ENCODE results near the gene KIAA1671.

The KIAA1671 gene

DNA sequence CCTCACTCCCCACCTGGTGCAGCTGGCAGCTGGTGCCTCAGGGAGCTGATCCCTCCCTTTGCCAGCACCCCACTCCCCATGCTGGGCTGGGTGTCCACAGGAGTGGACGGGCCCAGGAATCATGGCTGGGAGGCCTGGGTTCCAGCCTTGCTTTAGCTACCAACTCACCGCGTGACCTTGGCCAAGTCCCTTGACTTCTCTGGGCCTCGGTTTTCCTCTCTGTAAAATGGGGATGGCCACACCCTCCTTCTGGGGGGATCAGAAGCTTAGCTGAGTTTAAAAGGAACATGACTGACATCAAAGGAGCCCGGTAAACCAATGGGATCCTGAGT is 116.9 kb downstream of the KIAA1671 start:
- TF ChIP-seq, protein P1, sequence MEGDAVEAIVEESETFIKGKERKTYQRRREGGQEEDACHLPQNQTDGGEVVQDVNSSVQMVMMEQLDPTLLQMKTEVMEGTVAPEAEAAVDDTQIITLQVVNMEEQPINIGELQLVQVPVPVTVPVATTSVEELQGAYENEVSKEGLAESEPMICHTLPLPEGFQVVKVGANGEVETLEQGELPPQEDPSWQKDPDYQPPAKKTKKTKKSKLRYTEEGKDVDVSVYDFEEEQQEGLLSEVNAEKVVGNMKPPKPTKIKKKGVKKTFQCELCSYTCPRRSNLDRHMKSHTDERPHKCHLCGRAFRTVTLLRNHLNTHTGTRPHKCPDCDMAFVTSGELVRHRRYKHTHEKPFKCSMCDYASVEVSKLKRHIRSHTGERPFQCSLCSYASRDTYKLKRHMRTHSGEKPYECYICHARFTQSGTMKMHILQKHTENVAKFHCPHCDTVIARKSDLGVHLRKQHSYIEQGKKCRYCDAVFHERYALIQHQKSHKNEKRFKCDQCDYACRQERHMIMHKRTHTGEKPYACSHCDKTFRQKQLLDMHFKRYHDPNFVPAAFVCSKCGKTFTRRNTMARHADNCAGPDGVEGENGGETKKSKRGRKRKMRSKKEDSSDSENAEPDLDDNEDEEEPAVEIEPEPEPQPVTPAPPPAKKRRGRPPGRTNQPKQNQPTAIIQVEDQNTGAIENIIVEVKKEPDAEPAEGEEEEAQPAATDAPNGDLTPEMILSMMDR (IDR thresholded peaks at IDR 0.05; ENCODE audit: low read length, missing control alignments): no peak
- no peak overlapping the region for H3K4me3 ChIP-seq (replicated peaks; ENCODE audit: low read depth, low read length)
- DNase-seq (ENCODE audit: low read depth): no peak

DNA sequence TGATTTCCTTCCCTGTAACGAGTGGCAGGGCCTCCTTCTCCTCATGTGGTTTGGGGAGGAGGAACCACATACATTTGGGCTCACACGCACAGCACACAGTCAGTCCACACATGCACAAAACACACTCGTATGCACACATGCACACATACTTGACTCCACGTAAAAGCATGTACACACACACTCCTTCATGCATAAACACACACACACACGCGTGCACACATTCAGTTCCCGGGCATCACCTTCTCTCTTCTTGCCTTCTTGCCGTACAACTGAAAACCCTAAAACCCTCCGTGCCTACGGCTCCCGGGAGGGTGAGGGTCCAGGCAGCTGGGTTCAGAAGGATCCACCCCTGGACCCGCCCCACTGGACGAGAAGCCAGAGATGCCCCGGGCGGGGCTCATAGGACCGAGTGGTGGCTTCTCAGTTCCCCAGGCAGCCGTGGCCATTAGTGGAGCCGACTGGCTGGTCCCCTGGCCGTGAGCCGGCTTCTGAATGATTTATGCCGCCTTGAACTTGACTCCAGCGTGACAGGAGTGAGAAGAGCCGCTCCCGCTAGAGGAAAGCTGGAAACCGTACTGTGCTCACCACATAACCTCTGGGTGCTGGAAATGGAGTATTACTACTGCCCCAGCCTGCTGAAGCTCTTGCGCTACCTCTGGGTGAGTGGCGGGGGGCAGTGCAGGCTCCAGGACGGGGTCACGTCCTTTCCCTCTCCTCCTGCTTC is 117.4 kb downstream of the KIAA1671 start:
- H3K4me3 ChIP-seq (replicated peaks; ENCODE audit: low read depth, low read length): no peak overlapping the region
- no peak for DNase-seq (ENCODE audit: low read depth)
- TF ChIP-seq, protein P1 (IDR thresholded peaks at IDR 0.05; ENCODE audit: low read length, missing control alignments): no peak

DNA sequence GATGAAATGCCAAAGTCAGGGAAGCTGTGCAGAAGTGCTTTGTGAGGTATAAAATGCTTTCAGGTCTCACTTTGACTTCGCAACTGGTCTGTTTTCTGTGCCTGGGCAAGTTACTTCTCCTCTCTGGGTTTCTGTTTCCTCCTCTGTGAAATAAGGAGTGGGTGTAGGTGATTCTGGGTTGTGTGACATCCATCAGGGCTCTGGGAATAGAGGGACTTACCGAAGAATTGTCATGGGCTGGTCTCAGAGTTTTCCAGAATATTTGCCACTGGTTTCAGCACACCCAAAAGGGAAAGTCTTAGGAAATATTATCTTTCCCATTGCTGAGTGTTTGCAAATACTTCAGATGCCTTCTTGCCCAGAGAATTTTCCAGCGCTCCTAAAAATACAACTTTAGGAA is 118.4 kb downstream of the KIAA1671 start:
- DNase-seq (ENCODE audit: low read depth): no peak
- TF ChIP-seq, protein P1 (IDR thresholded peaks at IDR 0.05; ENCODE audit: low read length, missing control alignments): no peak
- no peak overlapping the region for H3K4me3 ChIP-seq (replicated peaks; ENCODE audit: low read depth, low read length)

DNA sequence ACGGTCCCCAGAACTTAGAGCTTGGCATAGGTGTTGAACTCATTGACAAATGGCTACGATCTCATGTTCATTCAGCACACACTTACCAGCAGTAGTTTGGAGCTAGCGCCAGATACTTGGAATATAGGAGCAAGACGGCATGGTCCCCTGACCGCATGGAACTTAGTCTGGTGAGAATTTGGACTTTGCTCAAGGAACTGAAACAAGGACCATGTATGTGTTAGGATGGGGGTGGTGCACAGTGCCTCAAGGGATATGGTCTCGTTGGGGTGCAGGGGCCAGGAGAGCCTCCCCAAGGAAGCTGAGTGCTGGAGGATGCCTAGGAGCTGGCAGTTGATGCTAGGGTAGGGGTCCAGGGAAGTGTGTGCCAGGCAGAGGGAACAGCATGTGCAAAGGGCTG is 119.2 kb downstream of the KIAA1671 start:
- H3K4me3 ChIP-seq (replicated peaks; ENCODE audit: low read depth, low read length): no peak overlapping the region
- no peak for DNase-seq (ENCODE audit: low read depth)
- TF ChIP-seq, protein P1 (IDR thresholded peaks at IDR 0.05; ENCODE audit: low read length, missing control alignments): no peak

DNA sequence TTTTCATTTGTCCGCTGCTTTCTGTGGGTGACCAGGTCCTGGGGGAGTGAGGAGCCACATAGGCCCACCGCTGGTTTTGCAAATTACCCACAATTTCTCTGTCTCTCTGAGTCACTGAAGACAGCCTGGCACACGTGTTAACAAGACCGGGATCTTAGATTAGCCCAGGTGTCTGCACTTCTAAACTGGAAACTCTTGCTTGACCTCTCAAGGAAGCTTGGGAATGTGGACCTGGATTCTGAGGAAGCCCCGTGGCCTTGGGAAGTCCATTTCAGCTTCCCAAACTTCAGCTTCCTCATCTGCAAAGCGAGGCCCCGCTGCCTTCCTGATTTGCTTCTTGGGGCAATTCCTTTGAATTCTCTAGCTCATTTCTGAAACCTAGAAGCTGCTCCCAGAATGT is 119.9 kb downstream of the KIAA1671 start:
- TF ChIP-seq, protein P1 (IDR thresholded peaks at IDR 0.05; ENCODE audit: low read length, missing control alignments): no peak
- no peak for DNase-seq (ENCODE audit: low read depth)
- H3K4me3 ChIP-seq (replicated peaks; ENCODE audit: low read depth, low read length): no peak overlapping the region

DNA sequence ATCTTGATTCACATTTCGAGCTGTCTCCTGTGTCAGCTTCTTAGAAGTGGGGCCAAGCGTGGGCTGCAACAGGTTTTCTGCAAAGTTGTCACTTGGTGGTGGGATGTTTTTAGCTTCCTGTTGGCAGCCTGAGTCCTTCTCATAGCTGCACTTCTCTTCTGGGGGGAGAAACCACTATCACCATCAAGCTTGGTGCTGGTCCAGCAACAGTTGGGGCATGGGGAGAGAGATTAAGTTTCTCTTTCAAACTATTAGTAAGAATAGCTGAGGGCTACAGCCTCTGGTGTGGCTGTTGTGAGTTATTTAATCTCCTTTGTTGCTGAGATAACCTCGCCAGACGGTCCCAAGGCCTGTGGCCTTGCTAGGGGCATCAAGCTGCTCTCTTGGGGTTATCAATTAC is 123.8 kb downstream of the KIAA1671 start:
- no peak overlapping the region for H3K4me3 ChIP-seq (replicated peaks; ENCODE audit: low read depth, low read length)
- TF ChIP-seq, protein P1 (IDR thresholded peaks at IDR 0.05; ENCODE audit: low read length, missing control alignments): no peak
- no peak for DNase-seq (ENCODE audit: low read depth)

DNA sequence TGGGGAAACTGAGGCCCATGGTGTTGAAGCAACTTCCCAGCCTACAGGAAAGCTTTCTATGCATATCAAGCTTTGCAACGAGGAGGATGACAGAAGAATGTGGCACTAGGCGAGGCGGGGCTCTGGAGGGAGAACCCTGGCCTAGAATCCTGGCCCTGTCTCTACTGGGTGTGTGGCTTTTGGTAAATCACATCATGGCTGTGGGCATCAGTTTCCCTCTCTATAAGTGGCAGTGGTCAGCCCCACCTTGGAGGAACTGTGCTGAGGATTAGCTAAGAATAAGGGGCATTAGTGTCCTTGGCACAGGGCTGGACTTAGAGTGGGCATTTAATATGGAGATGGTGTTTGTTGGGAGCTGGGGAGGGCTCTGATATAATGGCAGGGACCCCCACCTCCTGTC is 124.5 kb downstream of the KIAA1671 start:
- TF ChIP-seq, protein P1 (IDR thresholded peaks at IDR 0.05; ENCODE audit: low read length, missing control alignments): no peak
- H3K4me3 ChIP-seq (replicated peaks; ENCODE audit: low read depth, low read length): no peak overlapping the region
- DNase-seq (ENCODE audit: low read depth): no peak
